ENCODE measurements around the gene OGFRL1. TPM values are rescaled to one million over a fixed set of nuclear protein-coding genes. Genes with fewer than 3 reads are reported as not detected.
A peak's percentile ranks its signal among the peaks of the same experiment; 100 is the strongest.

The OGFRL1 gene
- total and polyA plus RNA-seq, 2 of the 4 experiments (the other 2 are of a cell fraction): 5.4 to 5.7 TPM

DNA sequence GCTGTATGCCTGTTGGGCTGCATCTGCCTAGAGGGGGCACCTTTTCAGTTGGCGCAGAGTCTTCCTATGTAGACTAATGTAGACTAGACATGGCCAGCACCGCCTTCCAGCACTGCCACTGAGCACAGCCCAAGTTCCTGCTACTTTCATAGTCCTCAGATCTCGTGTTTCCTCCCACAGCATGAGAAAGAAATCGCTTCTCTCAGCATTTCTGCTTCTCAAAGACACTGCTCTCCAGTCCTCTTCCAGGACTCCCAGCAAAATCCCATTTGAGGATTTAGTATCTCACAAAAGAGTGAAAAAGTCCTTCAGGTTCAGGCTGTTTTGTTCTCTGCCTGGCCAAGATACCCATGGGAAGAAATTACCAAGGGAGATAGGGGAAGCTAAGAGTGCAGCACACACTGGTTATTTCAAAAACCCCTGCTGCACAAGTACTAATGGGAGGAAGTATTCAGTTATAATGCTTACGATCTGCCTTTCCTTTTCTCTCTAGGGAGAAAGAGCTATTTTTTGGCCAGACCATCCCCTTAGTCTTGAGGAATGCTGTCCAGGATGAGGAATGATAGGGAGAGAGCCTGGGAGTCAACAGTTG, 35.7 kb downstream of the OGFRL1 start:
- TF ChIP-seq CHD1 (IDR thresholded peaks at IDR 0.05; ENCODE audit: low read depth, low read length): no peak
- peak; percentile 76 for TF ChIP-seq MAFK (IDR thresholded peaks at IDR 0.05; ENCODE audit: low read depth, low read length)
- no peak for TF ChIP-seq RAD21 (IDR thresholded peaks at IDR 0.05; ENCODE audit: low read length)
- TF ChIP-seq MAZ (IDR thresholded peaks at IDR 0.05; ENCODE audit: borderline replicate concordance, low read depth, low read length): no peak
- TF ChIP-seq, protein P1, sequence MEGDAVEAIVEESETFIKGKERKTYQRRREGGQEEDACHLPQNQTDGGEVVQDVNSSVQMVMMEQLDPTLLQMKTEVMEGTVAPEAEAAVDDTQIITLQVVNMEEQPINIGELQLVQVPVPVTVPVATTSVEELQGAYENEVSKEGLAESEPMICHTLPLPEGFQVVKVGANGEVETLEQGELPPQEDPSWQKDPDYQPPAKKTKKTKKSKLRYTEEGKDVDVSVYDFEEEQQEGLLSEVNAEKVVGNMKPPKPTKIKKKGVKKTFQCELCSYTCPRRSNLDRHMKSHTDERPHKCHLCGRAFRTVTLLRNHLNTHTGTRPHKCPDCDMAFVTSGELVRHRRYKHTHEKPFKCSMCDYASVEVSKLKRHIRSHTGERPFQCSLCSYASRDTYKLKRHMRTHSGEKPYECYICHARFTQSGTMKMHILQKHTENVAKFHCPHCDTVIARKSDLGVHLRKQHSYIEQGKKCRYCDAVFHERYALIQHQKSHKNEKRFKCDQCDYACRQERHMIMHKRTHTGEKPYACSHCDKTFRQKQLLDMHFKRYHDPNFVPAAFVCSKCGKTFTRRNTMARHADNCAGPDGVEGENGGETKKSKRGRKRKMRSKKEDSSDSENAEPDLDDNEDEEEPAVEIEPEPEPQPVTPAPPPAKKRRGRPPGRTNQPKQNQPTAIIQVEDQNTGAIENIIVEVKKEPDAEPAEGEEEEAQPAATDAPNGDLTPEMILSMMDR (conservative IDR thresholded peaks at IDR 0.05; ENCODE audit: low read depth, low read length): no peak
- Histone ChIP-seq H3K18ac (ENCODE audit: low read depth, low read length) (no peak overlapping the region), H2BK20ac (ENCODE audit: low read depth, low read length) (no peak overlapping the region), H2AK9ac (replicated peaks; ENCODE audit: low read depth, low read length, poor library complexity) (no peak overlapping the region), H3K56ac (ENCODE audit: extremely low read depth, insufficient read depth, low read length) (no peak overlapping the region), H2BK15ac (ENCODE audit: low read depth, low read length) (no peak overlapping the region), H4K5ac (ENCODE audit: low read depth, low read length) (no peak overlapping the region), H3K9me1 (ENCODE audit: insufficient read depth, low read length) (no peaks in the 10 kb centered on the region), H3K14ac (replicated peaks; ENCODE audit: low read depth, low read length) (no peak overlapping the region), H3K4me2 (ENCODE audit: low read depth, low read length) (no peak overlapping the region), H3K36me3 (ENCODE audit: control insufficient read depth, insufficient read depth, low read length) (no peaks in the 10 kb centered on the region), H3K4ac (ENCODE audit: low read depth, low read length) (no peak overlapping the region), H3K23ac (ENCODE audit: low read depth, low read length) (no peak overlapping the region), H2BK120ac (ENCODE audit: low read depth, low read length) (no peak overlapping the region), H4K8ac (ENCODE audit: low read depth in 2 of 2, low read length in 2 of 2) (no peak overlapping the region), H4K20me1 (ENCODE audit: insufficient read depth, low read length) (no peaks in the 10 kb centered on the region), H2AFZ (replicated peaks; ENCODE audit: low read length, poor library complexity) (no peak overlapping the region), H3K9ac (ENCODE audit: low read depth, low read length) (no peak overlapping the region), H4K91ac (ENCODE audit: insufficient read depth, low read depth, low read length) (no peak overlapping the region), H2AK5ac (ENCODE audit: low read depth, low read length) (no peak overlapping the region), H3K4me3 (ENCODE audit: insufficient read depth, low read depth, low read length) (no peak overlapping the region), H3K27me3 (ENCODE audit: control insufficient read depth, insufficient read depth, low read length) (no peaks in the 10 kb centered on the region), H3K27ac (ENCODE audit: insufficient read depth, low read length) (no peak overlapping the region), H3K9me3 (ENCODE audit: control insufficient read depth, insufficient read depth, low read length) (no peaks in the 10 kb centered on the region), H3K4me1 (ENCODE audit: control insufficient read depth, insufficient read depth, low read length) (peaks cover 2% of the 10 kb centered on the region; the same call in 1 of the 2 replicates), H2BK5ac (ENCODE audit: low read depth, low read length, poor library complexity, severe bottlenecking) (no peak overlapping the region), H3K79me1 (ENCODE audit: low read depth in 1 of 2, low read length in 2 of 2) (no peaks in the 10 kb centered on the region; a peak in 1 of 4 replicates)
- WGBS, 2 experiments (ENCODE audit: extremely low coverage in 2 of 2, insufficient read length in 1 of 2): 85% methylated on average over 3 of the region's 5 CpGs; no CpG with 5 or more reads in 1 of the 2 experiments
- POLR2A ChIA-PET (ENCODE audit: unreplicated experiment): no interaction called here
- dilution Hi-C loops (cut with HindIII; ENCODE audit: low sequenced_read_pairs, unreplicated experiment) (no loop called here), intact Hi-C loops (cut with micrococcal nuclease) (no loop called here), in situ Hi-C loops (cut with MboI; ENCODE audit: low sequenced_read_pairs) (no loop called here)
- no TSS peak for BruUV-seq (replicated peaks)
- DNase-seq (no peak), ATAC-seq (ENCODE audit: low read depth) (no peak)
- CTCF ChIA-PET: interaction anchor here (0.5 kb wide), 1 partner anchor 301 kb away, joined by 4 read pairs; no protein-coding TSS in a partner anchor
